GM18505 (cell line): Measurements from ENCODE around the gene MORN1.
A peak's percentile ranks its signal among the peaks of the same experiment; 100 is the strongest.

Source experiments
- ATAC-seq: cut with Tn5 transposase; IDR thresholded peaks from one replicate; pipeline ENCODE4 v1.9.1; 2021; ENCODE audit not compliant: unreplicated experiment
- POLR2A ChIP-seq: IDR thresholded peaks from 4 replicates; pipeline ENCODE4 v1.6.1; 2011; ENCODE audit warnings: borderline replicate concordance; ENCODE audit not compliant: insufficient read depth, insufficient read length; ENCODE audit errors: extremely low read depth

Gene MORN1

GRCh38 chr1:2317230-2318065 lies 73.9 kb downstream of the MORN1 start:
- no peak for ATAC-seq
- no peak for TF ChIP-seq POLR2A

- no peak for ATAC-seq
- TF ChIP-seq POLR2A: no peak
Measured at GRCh38 chr1:2316451-2316961, 74.8 kb downstream of the MORN1 start.

DNA sequence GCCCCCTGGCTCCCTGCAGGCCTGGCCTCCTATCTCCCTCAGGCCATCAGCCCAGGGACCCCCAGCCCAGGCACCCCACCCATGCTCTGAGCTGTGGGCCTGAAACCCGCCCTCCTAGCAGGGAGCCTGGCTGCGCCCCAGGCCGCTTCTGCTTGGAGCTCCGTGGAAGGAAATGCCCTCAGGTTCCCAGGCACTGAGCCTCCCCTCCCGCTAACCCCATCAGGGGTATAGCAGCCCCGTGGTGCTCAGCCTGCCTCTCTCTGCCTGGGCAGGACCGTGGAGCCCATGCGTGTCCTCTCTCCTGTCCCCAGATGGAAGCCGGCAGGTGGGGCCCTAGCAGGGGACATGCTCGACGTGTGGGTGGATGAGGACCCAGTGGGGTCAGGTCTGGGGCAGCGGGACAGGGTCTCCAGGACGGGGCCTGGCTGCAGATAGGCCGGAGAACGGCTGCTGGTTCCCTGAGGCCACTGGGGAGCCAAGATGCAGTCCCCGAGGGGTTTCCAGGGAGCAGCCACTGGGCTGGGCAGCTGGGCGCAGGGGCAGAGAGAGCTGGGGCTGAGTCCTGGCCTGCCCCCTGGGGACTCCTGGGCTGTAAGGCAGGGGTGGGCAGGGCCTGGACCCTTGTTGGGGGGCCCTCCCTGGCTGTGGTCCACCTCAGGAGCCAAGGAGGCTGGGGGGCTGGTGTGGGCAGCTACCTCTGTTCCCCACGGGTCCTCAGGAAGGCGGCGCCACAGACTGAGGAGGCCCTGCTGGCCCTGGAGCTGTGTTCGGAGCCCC lies 75.5 kb downstream of the MORN1 start:
- TF ChIP-seq POLR2A: no peak
- ATAC-seq: no peak

GRCh38 chr1:2314803-2315673 lies 76.3 kb downstream of the MORN1 start:
- no peak for TF ChIP-seq POLR2A
- ATAC-seq: no peak

DNA sequence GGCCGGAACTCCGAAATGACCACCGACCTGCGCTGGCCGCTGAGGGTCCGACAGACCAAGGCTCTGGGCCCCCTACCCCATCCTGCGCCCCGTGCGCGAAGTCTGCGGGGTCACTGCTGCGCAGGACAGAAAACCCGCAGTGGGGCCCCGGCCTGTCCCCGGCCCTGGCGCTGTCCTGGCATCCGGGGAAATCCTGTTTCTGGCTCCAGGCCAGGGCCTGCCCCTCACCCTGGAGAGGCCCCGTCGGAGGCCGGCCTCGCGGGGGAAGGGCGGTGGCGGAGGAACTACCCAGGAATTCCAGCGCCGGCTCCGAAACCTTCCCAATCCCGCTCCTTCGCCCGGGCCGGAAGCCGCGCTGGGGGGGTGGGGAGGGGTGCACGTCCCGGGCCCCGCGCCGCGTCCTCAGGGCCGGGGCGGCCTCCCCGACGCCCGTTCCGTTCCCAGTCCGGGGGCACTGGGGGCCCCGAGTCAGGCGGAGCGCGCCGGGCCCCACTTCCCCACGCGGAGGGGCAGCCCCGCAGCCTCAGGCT lies 77.0 kb downstream of the MORN1 start:
- TF ChIP-seq POLR2A: no peak

GRCh38 chr1:2313651-2314261 lies 77.6 kb downstream of the MORN1 start:
- no peak for TF ChIP-seq POLR2A
- no peak for ATAC-seq

More for the DNA sequence above, 77.0 kb downstream of the MORN1 start:
- no peak for ATAC-seq

GRCh38 chr1:2312515-2313301 lies 78.6 kb downstream of the MORN1 start:
- no peak for TF ChIP-seq POLR2A
- ATAC-seq: no peak

- TF ChIP-seq POLR2A: peak; percentile 7
- ATAC-seq: no peak
Measured at GRCh38 chr1:2312160-2312514, 79.2 kb downstream of the MORN1 start.

DNA sequence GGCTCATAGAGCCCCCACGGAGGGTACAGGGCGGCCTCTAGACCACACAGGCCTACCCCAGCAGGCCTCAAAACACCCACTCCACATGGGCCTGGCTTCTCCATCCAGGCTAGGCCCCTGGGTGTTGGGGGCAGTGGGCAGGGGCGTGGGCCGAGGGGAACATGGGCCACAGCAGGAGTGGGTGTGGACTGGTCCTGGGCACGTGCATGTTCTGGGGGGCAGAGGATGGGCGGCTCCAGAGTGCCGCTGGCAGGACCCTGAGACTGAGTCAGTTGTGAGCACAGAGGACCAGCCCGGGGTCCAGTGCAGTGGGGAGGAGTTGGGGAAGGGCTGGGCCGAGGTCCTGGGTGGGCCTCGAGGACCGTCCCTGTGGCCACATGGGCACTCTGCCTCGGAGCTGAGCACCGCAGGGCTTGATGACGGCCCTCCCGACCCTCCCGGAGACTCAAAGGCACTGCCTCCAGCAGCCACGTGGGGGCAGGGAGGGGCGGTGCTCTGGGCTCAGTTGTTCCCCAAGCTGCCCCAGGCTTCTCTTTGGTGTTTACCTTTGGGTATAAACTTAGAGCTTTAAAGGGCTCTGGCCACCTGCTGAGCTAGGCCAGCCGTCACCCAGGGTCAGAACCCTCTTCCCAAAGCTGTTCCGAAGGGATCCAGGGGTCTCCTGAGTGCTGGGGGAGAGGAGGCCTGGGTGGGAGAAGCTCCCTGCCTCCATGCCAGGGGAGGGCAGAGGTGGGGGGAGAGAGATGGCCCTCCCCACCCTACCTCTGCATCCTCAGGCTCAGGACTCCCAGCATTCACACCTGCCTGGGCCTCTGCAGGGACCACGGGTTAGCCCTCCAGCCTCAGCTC lies 79.9 kb downstream of the MORN1 start:
- no peak for ATAC-seq
- TF ChIP-seq POLR2A: no peak

DNA sequence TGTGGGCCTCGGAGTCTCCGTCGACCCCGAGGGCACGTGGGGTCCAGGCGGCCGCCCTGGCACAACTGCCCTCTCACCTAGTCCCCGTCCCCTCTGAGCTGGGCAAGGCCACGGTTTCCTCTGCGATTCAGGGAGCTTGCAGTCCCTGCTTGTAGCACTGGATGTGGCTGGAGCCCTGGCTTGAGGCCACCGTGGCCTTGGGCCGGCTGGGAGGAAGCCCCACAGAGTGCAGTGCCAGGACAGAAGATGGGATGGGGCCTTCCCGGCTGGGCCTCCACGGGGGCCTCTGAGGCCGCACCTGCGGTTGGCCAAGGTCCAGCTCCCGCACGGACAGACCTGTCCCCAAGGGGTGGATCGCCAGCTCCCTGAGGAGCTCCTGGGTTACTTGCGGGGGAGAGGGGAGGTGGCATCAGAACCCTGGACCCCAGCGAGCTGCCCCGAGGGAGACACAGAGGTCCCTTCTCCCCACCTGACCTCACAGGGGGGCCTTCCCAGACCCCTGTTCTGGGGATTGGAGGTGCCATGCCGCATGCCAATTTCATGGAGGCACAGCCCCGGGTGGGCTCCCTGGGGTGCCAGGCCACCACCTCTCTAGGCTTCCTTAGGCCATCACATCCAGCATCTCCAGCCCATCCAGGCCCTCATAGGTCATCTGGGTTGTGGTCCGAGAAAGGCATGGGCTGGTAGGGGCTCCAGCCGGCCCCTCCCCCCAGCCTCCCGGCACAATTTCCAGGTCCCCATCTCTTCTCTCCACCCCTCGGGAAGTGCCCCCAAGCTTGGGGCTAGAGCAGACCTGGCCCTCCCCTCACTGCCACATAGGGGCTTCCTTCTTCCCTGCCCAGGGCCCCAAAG lies 80.8 kb downstream of the MORN1 start:
- no peak for ATAC-seq
- no peak for TF ChIP-seq POLR2A
